Left renal cortex interstitium (tissue), 4 donors: Measurements from ENCODE around the gene ROBO4. TPM values are rescaled to one million over a fixed set of nuclear protein-coding genes. Genes with fewer than 3 reads are reported as not detected.
A peak's percentile ranks its signal among the peaks of the same experiment; 100 is the strongest.

Experiments used
- DNase-seq, 4 donors: peaks; one replicate each; pipeline ENCODE4 v3.0.0-alpha.2; 2013; ENCODE audit warnings: low read depth in 4 of 4, low spot score in 2 of 4, missing footprints in 1 of 4
- polyA plus RNA-seq, 4 donors: library from polyadenylated mRNA; unstranded; fragments of 120-200 nt; gene quantifications; one replicate each; pipeline ENCODE4 v1.2.1, GENCODE V29; 2013; ENCODE audit not compliant: insufficient read length in 4 of 4

Gene ROBO4
- polyA plus RNA-seq = 10 to 100 TPM; 16.9 to 25.4 (median 19.5) TPM

DNA sequence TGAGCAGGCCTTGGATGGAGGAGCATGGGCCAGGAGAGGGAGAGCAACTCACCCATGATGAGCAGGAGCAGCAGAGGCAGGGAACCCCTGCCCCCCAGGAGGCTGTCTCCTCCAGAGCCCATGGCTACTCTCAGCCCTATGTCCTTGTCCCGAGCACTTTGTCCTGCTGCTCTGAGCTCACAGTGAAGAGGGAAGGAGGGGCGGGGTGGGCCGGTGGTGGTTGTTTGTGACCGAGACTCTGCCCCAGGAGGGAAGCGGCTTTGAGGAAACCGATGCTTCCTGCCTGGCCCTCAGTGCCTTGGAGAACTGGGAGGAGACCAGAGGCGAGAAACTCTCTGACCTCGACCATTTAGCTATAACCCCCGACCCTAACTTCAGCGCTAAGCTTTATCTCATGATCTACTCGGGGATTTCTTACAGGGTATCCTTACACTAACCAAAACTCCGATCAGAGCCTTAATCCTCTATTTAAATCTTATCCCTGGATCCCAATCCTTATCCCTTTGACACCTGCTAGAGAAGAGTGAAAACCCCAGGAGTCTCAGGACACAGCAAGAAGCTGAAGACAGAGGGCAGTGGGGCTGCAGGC is at the start of gene ROBO4:
ROBO4 (minus strand) TSS at position 192 of the 589 bp plus-strand sequence; CDS start at position 122, 70 bp downstream.
- no peak for DNase-seq

DNA sequence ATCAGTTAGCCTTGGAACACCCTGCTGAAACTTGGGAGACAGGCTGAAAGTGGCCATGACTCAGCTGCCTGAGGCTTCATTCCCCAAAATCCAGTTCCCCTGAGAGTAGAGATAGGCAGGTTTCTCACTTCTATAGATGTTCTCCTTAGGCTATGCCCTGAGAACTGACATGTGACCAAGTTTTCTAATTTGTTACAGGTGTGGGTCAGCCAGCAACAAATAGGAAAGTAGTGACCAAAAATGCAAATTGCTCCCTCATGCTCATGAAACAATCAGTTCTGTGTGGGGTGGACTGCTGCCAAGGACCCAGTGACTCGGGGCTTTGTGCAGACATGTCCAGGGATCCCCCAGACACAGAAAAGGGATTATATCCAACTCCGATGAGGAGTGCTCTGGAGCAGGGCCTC is 49.1 kb upstream of the ROBO4 start:
- no peak for DNase-seq

DNA sequence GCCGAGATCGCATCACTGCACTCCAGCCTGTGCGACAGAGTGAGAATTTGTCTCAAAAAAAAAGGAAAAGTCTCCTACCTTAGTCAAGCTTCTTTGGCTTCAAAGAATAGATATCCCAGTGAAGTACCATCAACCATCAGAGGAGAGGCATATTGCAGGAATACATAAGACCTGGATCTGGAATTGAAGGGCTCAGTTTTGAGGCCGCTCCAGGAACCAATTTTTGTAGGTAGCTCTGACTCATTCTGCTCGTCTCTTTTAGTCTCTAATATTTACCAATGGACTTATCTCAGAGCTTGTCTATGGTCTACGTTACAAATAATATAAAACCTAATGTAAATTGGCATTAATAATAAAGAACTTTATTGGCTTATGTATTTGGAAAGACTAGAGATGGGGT is 48.2 kb upstream of the ROBO4 start:
- no peak for DNase-seq

DNA sequence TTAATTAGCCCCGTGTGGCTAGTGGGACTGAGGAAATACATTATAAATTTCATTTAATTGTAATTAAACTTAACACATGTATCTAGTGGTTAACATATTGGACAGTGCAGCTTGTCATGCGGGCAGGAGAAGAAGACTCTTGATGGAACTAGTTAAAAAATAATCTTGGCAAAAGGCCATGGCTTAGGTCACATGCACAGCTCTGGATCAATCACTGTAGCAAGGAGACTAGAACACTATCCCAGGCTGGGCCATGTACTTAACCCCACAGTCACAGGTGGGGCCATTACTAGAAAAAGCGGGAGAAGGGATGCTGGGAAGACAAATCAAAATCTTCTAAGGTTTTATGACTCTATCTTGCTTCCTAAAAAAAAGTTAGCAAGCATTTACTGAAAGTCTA is 46.9 kb upstream of the ROBO4 start:
- no peak for DNase-seq

DNA sequence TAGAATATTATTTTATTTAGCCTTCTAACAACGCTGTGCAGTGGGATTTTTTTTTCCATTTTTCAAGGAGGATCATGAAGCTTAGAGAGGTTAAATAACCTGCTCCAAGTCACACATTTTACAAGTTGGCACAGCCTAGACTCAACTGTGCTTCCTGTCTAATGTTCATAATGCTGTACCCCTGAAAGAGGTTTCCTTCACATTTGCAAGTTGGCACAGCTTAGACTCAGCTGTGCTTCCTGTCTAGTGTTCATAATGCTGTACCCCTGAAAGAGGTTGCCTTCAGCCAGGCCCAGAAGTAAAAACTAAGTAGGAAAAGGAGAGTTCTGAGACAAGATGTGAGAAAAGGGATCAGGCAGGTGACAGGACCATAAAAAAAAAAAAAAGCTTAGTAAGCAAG is 46.1 kb upstream of the ROBO4 start:
- no peak for DNase-seq

DNA sequence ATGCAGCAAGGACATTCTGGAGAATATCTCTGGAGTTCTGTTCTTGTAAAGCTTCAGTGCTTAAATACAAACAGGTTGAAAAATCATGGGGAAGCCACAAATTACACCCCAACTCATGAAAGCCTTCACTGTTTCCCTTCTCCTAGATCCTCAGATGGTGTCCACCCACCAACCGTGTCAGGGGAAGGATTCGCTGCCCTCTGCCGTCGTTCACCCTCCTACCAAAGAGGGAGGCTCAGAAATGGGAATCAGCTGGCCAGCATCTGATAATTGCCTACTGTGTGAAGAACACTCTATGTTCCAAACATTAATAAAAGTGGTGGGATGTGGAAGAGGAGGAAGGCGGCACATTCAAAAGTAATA is 45.6 kb upstream of the ROBO4 start:
- DNase-seq = no peak

DNA sequence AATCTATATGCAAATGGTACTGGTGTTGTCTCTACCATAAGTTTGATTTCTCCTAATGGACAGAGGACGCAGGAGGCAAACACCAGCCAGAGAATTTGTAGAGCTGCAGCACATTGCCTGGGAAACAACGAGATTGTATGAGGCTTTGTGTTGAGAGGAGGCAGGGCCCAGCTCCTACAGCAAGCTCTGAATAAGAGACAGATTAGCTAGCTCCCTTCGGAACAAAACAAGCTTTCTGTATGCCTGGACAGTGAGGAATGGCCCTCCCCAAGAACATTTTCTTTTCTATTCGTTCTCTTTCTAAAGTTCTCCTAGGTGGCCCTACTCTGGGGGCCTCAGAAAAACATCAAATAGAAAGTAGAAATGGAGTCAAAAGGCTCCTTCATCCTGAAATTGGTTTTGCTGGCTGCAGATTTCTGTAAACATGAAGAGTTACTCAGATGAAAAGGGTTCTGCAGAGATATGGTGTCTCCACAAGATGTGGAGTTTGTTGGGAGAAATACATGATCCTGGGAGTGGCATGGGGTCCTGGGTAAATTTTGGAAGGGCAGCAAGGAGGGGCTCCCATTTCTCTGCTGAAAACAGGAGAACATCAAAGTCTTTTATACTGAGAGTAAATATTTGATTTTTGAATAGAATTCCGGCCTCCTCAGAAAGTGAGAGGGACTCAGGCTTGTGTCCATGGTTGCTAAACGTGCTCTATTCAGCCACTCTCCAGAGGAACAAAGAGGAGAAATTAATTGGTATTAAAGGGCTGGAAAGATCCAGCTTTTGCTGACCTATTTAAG is 45.0 kb upstream of the ROBO4 start:
- no peak for DNase-seq

DNA sequence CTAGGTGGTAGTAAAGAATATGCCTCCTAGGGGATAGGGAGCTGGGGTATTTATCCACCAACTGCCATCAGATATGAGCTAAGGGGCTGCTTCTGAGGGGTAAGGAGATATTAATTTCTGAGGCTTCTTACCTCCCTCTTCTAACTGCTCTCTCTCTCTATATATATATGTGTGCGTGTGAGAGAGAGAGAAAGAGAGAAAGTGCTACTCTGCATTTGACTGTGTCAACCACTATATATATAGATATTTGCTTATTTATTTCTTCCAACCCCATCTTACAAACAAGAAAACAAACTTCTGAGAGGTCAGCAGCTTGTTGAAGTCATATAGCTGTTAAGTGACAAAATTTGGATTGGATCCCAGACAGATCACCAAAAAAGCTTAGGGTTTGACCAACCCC is 44.0 kb upstream of the ROBO4 start:
- DNase-seq = no peak

DNA sequence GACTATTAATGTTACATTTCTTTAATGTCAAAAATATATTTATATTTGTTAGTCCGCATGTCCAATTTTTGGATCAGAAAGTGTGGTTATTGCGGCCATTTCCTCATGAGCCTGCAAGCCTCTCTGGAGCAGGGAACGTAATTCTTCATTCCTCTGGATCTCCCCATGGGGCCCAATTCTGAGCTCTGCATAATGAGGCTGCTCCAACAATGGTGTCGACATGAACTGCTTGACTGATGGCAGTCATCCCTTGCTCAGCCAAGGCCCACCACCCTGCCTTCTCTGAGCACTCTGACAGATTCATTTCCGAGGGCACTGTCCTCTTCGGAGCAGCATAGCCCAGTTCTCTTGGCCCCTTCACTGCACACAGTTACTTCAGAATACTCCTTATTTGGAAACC is 41.3 kb upstream of the ROBO4 start:
- DNase-seq = no peak

DNA sequence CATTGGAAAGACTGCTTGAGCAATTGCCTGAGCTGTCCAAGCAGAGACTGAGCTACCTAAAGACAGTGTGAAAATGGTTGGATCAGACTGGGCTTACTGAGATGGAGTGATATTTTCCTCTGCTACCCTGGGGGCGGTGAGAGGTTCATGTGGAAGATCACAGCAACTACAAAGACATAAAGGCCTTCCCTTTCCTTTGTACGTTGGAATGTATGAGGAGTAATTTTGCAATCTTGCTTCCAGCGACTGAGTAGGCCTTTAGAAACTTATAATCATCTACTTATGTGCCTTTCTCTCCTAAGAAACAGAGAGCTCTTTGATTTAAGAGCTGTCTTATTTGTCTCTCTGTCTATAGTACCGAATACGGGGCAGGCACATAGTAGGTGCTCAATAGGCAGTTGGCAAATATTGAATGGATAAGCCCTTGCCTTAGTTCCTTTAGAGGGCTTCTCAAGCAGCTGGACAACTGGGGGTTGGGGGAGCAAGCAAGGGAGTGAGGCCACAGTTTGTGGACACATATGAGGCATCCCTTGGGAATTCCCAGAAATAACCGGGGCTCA is 40.6 kb upstream of the ROBO4 start:
- no peak for DNase-seq

DNA sequence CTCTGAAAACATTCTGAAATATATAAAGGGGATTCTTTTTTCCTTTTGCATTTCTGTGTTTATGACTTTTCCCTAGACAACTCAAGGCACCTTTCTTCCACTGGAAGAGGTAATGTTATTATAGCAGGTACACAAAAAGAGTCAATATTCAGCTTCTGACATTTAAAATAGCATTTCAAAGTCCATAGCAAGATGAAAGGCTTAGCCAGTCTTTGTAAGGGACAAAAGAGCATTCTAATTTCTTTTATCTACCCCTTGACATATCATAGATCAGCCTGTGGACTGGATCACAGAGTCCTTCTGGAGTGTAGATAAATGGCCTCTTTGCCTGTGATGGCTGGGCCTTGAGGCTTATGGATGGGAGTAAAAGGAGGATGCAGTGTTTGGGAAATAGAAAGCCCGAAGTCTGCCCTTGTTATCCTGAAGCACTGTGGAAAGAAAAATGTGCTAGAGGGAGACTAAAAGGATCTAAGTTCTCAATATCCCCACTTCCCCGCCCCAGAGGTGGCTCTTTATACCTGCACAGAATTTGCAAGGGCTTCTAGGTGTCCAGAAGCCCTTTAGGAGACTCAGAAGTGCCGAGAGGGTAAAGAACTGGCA is 39.8 kb upstream of the ROBO4 start:
- no peak for DNase-seq

DNA sequence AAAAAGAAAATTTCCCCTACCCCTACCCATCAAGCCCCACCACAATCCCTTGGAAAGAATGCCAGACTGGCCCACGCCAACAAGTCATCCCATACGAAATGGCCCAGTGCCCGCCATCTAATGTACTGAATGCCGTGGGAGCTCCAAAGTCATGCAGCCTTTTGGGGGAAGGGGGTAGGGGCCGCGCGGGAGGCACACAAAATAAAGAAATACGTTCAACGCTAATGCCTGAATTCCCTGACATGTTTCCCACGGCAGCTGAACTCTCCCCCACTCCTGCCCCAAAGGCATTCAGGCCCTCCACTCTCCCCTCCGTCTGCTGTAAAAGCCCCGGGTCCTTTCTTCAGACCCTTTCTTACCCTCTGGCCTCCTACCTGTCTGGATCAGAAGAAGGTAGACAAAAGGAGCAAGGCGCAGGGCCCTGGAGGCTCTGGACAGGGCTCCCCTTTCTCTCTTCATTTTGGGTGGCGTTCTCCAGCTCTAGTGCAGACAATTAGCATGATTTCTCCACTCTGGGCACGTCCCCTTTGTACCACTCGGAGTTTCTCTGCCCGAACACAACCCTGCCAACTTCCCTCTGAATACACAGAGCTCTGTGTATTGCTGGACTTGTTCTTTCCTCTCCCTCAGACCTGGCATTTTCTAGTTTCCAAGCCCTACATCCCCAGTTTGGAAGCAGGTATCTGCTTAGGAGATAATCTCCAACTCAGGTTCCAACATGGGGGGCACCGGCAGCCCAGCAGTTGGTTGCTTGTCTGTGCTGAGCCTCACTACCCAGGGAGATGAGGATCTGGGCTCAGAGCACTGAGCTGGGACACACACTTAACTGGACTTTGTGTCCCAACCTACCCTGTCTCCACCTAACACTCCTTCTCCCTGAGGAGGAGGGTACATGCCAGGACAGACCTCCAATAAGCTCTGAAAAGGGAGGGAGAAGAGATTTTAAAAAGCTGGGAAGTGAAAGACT is 38.2 kb upstream of the ROBO4 start, which contains the start of gene HEPACAM:
HEPACAM (minus strand) TSS at position 500 of the 967 bp plus-strand sequence; CDS start at position 459, 41 bp downstream.
- no peak for DNase-seq

DNA sequence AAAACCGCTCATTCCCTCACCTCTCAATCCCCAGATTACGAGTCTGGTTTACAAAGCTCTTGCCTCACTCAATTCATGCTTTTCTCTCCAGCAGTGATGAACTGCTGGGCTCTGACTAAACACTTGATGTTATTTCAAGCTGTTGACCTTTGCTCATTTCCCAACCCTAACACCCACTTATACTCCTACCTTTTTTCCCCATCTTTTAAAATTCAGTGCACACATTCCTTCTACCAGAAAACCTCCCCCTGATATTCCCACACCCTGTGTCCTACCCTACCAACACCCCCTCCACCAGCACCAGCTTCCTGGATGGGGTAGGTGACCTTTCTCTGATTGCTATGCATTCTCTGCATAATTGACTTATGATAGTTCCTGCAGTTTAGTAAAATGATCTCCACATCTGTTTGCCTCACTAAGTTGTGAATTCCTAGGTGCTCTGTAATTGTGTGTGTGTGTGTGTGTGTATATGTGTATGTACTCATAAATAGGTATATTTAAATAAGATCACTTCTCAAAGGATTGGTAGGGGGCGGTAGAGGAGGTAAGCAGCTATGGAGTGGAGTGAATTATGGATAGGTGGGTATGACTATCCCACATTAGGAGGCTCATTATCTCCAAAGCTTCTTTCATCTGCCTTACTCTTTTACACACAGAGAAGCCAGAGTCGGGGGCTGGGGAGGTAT is 37.3 kb upstream of the ROBO4 start:
- no peak for DNase-seq

DNA sequence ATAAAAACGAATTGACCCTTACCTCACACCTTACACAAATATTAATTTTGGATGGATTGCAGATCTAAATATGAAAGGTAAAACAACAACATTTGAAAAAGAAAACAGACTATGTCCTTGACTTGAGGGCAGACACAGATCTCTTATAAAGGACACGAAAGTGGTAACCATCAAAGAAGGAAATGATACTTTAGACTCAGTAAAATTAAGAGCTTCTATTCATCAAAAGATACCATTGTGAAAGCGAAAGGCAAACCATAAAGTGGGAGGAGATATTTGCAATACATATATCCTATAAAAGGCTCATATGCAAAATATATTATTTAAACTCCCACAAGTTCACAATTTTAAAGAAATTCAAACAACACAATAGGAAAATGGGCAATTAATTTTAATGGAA is 33.1 kb upstream of the ROBO4 start:
- no peak for DNase-seq

DNA sequence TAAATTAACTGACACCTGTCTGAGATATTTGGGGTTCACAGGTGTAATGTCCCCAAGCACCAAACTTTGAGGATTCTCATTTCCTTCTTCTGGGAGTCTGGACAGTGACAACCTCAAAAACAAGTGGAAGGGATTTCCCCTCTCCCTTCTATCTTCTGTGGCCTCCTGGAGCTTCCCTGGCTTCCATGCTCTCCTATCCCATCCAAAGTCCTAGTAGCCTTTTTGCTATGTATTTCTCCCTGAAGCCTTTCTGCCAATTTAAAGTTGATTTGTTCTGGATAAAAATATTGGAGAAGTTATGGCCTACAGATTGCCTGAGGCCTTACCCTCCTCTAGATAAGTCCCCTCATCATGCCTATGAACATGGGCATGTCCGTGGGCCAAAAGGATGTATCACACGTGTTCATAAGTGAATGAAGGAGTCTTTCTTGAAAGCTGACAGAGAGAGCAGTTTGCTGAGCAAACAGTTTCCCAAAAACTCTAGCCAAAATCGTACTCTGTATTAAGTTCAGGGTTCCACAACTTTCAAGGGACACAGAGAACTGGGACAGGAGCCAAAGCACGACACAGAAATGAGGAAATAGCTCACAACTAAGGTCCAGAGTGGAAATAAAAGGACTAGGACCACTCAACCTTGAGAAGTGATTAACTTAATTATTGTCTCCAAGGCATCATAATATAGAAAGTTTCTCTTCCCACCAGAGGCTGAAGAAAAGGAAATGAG is 31.4 kb upstream of the ROBO4 start:
- no peak for DNase-seq

DNA sequence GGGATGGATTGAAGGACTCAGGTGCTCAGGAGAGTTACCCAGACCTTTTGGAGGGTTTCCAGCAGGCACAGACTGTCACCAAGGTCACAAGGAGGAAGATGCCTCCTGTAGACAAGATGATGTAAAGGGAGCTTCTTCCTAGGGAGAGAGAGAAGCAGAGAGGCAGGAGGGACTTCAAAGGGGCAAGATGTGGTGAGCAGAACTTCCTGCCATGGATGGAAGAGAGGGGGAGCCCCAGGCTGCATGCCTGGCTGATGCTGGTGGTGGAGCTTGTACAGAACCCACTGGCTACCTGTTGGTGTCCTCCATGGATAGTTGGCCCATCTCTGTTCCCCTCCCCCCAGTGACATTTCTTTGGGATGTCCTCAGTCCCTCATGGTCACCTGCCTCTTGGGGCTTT is 25.6 kb upstream of the ROBO4 start:
- no peak for DNase-seq

DNA sequence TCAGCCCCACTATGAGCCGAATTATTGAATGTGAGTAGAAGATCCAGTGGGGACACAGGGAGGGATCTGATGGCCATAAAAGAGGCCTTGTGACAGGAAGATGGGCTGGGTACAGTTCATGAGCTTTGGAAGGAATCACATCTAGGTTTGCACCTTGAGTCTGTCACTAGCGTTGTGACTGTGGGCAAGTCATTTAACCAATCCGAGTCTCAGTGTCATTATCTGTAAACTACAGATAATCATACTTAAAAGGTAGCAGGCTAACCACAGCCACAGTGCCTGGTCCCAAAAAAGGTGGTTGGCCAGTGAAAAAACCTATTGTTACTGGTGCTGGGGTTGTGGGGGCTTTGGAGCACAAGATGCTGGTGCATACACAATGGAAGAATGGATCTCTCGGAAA is 25.2 kb upstream of the ROBO4 start:
- no peak for DNase-seq

DNA sequence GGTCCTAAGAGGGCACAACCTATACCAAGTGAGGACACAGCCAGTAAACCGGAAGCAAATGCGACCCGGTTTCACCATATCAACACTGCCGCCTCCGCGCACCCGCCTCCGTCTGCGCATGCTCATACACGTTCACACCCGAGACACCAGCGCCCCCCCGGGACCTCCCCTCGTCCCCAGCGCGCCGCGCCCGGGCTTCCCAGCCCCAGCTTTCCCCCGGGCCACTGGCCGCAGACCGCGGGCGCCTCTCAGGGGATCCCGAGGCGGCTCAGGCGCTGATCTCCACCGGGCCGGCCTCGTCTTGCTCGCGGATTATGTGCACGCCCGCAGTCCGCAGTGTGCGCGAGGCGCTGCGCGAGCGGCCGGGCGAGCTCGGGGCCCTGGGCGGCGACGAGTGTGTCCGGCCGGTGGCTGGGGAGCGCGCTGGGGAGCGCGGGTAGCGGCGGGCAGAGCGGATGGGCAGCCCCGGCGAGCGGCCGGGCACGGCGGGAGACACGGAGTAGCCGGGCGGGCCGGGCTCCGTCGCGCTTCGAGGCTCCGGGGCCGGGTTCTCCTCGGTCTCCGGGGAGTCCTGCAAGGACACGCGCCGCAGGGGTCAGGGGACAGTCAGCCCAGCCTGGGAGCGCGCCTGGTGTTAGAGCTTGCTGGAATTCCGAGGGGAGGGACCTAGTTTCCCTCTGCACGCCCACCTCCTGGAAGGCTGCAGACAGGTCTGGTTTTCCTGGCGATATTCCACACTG is 23.4 kb upstream of the ROBO4 start:
- peak; percentile 70 to 81 (median 77) for DNase-seq

DNA sequence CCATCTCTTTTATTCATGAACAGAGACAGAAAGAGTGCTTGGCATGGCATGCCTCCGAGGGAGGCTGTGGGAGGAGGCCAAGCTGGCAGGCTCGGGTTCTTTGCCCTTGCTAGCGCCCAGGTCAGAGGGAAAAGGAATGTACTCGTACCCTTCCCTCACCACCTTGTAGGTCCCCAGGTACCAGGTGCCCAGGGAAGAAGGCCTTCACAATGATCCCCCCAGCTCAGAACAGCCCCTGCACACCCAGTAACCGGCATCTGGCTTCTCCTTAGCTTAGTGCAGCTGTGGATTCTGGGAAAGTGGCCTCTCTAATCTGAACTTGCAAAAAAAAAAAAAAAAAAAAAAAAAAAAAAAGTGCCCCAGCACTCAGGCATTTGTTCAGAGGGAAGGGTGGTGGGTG is 22.7 kb upstream of the ROBO4 start:
- DNase-seq = no peak
